Measurements from ENCODE around the gene PNPLA7. TPM values are rescaled to one million over a fixed set of nuclear protein-coding genes. Genes with fewer than 3 reads are reported as not detected.

The PNPLA7 gene
- total and polyA plus RNA-seq, 2 of the 13 experiments (the other 11 are each of a cell fraction or from before 2014, with no cell fraction given), result 0.42 to 1.5 TPM

DNA sequence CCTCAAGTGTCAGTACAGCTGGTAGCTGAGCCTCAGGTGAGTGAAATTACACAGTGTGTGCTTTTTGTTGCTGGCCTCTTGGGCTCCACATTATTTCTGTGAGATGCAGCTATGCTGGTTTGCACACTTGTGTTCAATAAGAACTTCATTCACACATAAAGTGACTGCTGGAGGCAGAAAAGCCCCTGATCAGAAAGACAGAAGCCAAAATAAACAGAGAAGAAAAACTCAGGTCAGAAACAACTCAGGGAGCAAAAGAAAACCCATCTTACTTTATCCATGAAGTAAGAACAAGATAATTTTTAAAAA lies 15.1 kb downstream of the PNPLA7 start (continued):
- TF ChIP-seq, protein P1, sequence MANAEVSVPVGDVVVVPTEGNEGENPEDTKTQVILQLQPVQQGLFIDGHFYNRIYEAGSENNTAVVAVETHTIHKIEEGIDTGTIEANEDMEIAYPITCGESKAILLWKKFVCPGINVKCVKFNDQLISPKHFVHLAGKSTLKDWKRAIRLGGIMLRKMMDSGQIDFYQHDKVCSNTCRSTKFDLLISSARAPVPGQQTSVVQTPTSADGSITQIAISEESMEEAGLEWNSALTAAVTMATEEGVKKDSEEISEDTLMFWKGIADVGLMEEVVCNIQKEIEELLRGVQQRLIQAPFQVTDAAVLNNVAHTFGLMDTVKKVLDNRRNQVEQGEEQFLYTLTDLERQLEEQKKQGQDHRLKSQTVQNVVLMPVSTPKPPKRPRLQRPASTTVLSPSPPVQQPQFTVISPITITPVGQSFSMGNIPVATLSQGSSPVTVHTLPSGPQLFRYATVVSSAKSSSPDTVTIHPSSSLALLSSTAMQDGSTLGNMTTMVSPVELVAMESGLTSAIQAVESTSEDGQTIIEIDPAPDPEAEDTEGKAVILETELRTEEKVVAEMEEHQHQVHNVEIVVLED (CRISPR knock-in tag; IDR thresholded peaks at IDR 0.05; ENCODE audit: borderline replicate concordance), result 0 out of 2 replicates have a peak, but pooled peaks have one; percentile 2
- TF ChIP-seq, protein P2, sequence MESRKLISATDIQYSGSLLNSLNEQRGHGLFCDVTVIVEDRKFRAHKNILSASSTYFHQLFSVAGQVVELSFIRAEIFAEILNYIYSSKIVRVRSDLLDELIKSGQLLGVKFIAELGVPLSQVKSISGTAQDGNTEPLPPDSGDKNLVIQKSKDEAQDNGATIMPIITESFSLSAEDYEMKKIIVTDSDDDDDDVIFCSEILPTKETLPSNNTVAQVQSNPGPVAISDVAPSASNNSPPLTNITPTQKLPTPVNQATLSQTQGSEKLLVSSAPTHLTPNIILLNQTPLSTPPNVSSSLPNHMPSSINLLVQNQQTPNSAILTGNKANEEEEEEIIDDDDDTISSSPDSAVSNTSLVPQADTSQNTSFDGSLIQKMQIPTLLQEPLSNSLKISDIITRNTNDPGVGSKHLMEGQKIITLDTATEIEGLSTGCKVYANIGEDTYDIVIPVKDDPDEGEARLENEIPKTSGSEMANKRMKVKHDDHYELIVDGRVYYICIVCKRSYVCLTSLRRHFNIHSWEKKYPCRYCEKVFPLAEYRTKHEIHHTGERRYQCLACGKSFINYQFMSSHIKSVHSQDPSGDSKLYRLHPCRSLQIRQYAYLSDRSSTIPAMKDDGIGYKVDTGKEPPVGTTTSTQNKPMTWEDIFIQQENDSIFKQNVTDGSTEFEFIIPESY (CRISPR knock-in tag; IDR thresholded peaks at IDR 0.05), result no peak
- TF ChIP-seq, protein P3, sequence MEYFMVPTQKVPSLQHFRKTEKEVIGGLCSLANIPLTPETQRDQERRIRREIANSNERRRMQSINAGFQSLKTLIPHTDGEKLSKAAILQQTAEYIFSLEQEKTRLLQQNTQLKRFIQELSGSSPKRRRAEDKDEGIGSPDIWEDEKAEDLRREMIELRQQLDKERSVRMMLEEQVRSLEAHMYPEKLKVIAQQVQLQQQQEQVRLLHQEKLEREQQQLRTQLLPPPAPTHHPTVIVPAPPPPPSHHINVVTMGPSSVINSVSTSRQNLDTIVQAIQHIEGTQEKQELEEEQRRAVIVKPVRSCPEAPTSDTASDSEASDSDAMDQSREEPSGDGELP (IDR thresholded peaks at IDR 0.05; ENCODE audit: borderline replicate concordance, low read depth), result peak; percentile 75; the same call in 1 of the 2 replicates
- TF ChIP-seq ZNF792 (CRISPR knock-in tag; IDR thresholded peaks at IDR 0.05), result 0 out of 2 replicates have a peak, but pooled peaks have one; percentile 7

DNA sequence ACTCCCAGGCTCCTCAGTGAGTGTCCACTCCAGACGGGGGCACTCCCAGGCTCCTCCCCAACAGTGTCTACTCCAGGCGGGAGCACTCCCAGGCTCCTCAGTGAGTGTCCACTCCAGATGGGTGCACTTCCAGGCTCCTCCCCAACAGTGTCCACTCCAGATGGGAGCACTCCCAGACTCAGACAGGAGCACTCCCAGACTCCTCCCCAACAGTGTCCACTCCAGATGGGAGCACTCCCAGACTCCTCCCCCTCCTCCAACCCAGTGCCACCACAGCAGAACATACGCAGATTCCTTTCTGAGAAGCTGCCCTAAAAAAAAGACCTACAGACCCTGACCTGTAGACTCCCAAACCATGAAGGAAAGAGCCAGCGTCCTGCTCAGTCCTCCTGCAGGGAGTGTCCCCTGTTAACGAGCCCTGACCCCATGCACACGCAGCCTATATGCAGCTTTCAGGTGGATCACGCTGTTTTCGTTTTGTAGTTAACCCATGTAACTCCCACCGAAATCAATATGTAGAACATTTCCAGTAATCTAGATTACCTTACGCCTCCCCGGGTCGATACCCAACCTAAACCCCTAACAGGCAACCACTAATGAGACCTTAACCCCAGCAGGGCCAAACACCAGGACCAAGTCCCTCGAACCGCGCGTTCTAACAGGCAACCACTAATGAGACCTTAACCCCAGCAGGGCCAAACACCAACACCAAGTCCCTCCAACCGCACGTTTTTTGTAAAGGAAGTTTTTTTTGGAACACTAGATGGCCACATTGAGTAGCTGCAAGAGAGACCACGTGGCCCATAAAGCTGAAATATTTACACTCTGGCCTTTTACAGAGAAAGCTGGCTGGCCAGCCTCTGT lies 15.7 kb downstream of the PNPLA7 start:
- in situ Hi-C loops (cut with HindIII; ENCODE audit: extremely low pct_ligation_motif_present, low pct_unique_long_range_greater_than_20kb), result no loop called here
- ATAC-seq (peak; percentile 87), DNase-seq (ENCODE audit: low spot score) (peak; percentile 81), FAIRE-seq (peak; percentile 97)
- no peaks in the 10 kb centered on the region for H4K20me1 ChIP-seq (ENCODE audit: insufficient read depth, low read length)
- POLR2A ChIA-PET, result interaction anchor here (0.6 to 0.7 kb wide), 2 partner anchors 17 to 43 kb away, joined by 3 to 4 read pairs; partner anchors contain the start of gene MRPL41
- H3K27ac ChIP-seq (ENCODE audit: extremely low read length, insufficient read depth, low read length), result peak overlapping the region; percentile 37
- no peaks in the 10 kb centered on the region for H3K79me2 ChIP-seq (ENCODE audit: insufficient read depth, low read length)
- H3K9ac ChIP-seq (ENCODE audit: insufficient read depth, low read depth, low read length), result peak overlapping the region; percentile 12
- intact Hi-C loops (cut with micrococcal nuclease; ENCODE audit: unreplicated experiment), result no loop called here
- H2AFZ ChIP-seq (ENCODE audit: low read length), result peak overlapping the region; percentile 62
- BruUV-seq (replicated peaks), result no TSS peak
- CTCF ChIA-PET (ENCODE audit: low intra/inter-chr PET ratio, low total read pairs), result no interaction called here
- no peaks in the 10 kb centered on the region for H3K36me3 ChIP-seq (replicated peaks in 1 of 2; ENCODE audit: control insufficient read depth in 1 of 2, insufficient read depth in 2 of 2, low read length in 2 of 2)
- H3K4me2 ChIP-seq (ENCODE audit: low read depth, low read length), result peak overlapping the region; percentile 72
- no peaks in the 10 kb centered on the region for H3K27me3 ChIP-seq (ENCODE audit: control insufficient read depth in 1 of 2, insufficient read depth in 2 of 2, low read length in 2 of 2)
- WGBS (ENCODE audit: low lambda C conversion rate), result 18% methylated on average over 17 of the region's 19 CpGs
- H3K4me1 ChIP-seq (ENCODE audit: insufficient read depth, low read length), result peaks cover 13% of the 10 kb centered on the region
- peak overlapping the region in 1 of 3 experiments; percentile 19; a peak in 1 of 6 replicates for H3K4me3 ChIP-seq (replicated peaks in 1 of 3; ENCODE audit: insufficient read depth in 1 of 3, low read depth in 2 of 3, low read length in 3 of 3)
- no peaks in the 10 kb centered on the region for H3K9me3 ChIP-seq (ENCODE audit: low read length)
- TF ChIP-seq, protein P4, sequence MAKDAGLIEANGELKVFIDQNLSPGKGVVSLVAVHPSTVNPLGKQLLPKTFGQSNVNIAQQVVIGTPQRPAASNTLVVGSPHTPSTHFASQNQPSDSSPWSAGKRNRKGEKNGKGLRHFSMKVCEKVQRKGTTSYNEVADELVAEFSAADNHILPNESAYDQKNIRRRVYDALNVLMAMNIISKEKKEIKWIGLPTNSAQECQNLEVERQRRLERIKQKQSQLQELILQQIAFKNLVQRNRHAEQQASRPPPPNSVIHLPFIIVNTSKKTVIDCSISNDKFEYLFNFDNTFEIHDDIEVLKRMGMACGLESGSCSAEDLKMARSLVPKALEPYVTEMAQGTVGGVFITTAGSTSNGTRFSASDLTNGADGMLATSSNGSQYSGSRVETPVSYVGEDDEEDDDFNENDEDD (CRISPR knock-in tag; IDR thresholded peaks at IDR 0.05; ENCODE audit: borderline replicate concordance), result peak; percentile 49; the same call in 1 of the 2 replicates
- TF ChIP-seq ZNF263 (CRISPR knock-in tag; IDR thresholded peaks at IDR 0.05) (peak; percentile 96), ZNF549 (CRISPR knock-in tag; IDR thresholded peaks at IDR 0.05) (no peak), ZMYM4 (CRISPR knock-in tag; IDR thresholded peaks at IDR 0.05) (peak; percentile 49; the same call in 1 of the 2 replicates), MYC (CRISPR knock-in tag; IDR thresholded peaks at IDR 0.05; ENCODE audit: borderline replicate concordance) (peak; percentile 67), EHMT2 (IDR thresholded peaks at IDR 0.05; ENCODE audit: borderline replicate concordance, low read depth, low read length) (no peak), ZNF501 (CRISPR knock-in tag; IDR thresholded peaks at IDR 0.05) (0 out of 2 replicates have a peak, but pooled peaks have one; percentile 61), TCF12 (IDR thresholded peaks at IDR 0.05) (no peak), TCF12 (CRISPR knock-in tag; IDR thresholded peaks at IDR 0.05) (no peak), RXRB (CRISPR knock-in tag; IDR thresholded peaks at IDR 0.05; ENCODE audit: borderline replicate concordance) (peak; percentile 32; the same call in 1 of the 2 replicates)

Data from HepG2 (cell line).